Mucosa of rectum (tissue), 2 donors: Measurements from ENCODE around the gene MYO5C.

Experiments used
- H3K27ac ChIP-seq, 2 donors: one replicate each; pipeline ENCODE4 v1.7.0; 2013; ENCODE audit warnings: inconsistent platforms in 2 of 2, low read depth in 2 of 2, low read length in 2 of 2
- H3K27me3 ChIP-seq, 2 donors: one replicate each; pipeline ENCODE4 v1.7.0; 2013; ENCODE audit warnings: low read length in 2 of 2; ENCODE audit not compliant: control insufficient read depth in 2 of 2, insufficient read depth in 2 of 2
- H3K36me3 ChIP-seq, 2 donors: one replicate each; pipeline ENCODE4 v1.7.0; 2013; ENCODE audit warnings: low read length in 2 of 2; ENCODE audit not compliant: control insufficient read depth in 2 of 2, insufficient read depth in 2 of 2
- H3K4me1 ChIP-seq, 2 donors: one replicate each; pipeline ENCODE4 v1.7.0; 2013; ENCODE audit warnings: low read length in 2 of 2, mild to moderate bottlenecking in 1 of 2; ENCODE audit not compliant: control insufficient read depth in 2 of 2, insufficient read depth in 2 of 2
- H3K4me3 ChIP-seq, 2 donors: one replicate each; pipeline ENCODE4 v1.7.0; 2013; ENCODE audit warnings: low read length in 2 of 2
- H3K9ac ChIP-seq, 2 donors: one replicate each; pipeline ENCODE4 v1.7.0; 2013; ENCODE audit warnings: low read length in 2 of 2, low read depth in 1 of 2, mild to moderate bottlenecking in 1 of 2
- H3K9me3 ChIP-seq, 2 donors: one replicate each; pipeline ENCODE4 v1.7.0; 2013; ENCODE audit warnings: low read length in 2 of 2; ENCODE audit not compliant: control insufficient read depth in 2 of 2
- donor health status: healthy.
- donor health status: Normal muscosa, but diverticular disease.

MYO5C gene

GRCh38 chr15:52143873-52144272 lies 151.7 kb downstream of the MYO5C start:
- peaks cover 3 to 4% of the 10 kb centered on the region in 2 donors for H3K4me1 ChIP-seq

More at GRCh38 chr15:52143873-52144272, 151.7 kb downstream of the MYO5C start:
- Histone ChIP-seq H3K27ac (no peak overlapping the region), H3K4me3 (no peak overlapping the region), H3K27me3 (no peaks in the 10 kb centered on the region), H3K36me3 (no peaks in the 10 kb centered on the region), H3K9ac (no peak overlapping the region), H3K9me3 (no peaks in the 10 kb centered on the region)
